Neural crest cell (in vitro differentiated cells): Measurements from ENCODE around the gene CPE. TPM values are rescaled to one million over a fixed set of nuclear protein-coding genes. Genes with fewer than 3 reads are reported as not detected.

Experiments
- DNase-seq: peaks from one replicate; pipeline ENCODE4 v3.0.0; 2021; ENCODE audit warnings: low read depth, mixed read lengths, low spot score
- H3K27ac Mint-ChIP-seq: one replicate; pipeline ENCODE4 v1.8.0; 2021; ENCODE audit warnings: mild to moderate bottlenecking, mixed read lengths; ENCODE audit not compliant: unreplicated experiment
- H3K27me3 Mint-ChIP-seq: 2 replicates; pipeline ENCODE4 v1.8.0; 2021; ENCODE audit warnings: low read depth, mild to moderate bottlenecking, mixed read lengths
- H3K36me3 Mint-ChIP-seq: 2 replicates; pipeline ENCODE4 v1.8.0; 2021; ENCODE audit warnings: low read depth, mild to moderate bottlenecking, mixed read lengths
- H3K4me1 Mint-ChIP-seq: 2 replicates; pipeline ENCODE4 v1.8.0; 2021; ENCODE audit warnings: mixed read lengths
- H3K4me3 Mint-ChIP-seq: one replicate; pipeline ENCODE4 v1.8.0; 2021; ENCODE audit warnings: mild to moderate bottlenecking, mixed read lengths
- H3K9me3 Mint-ChIP-seq: 2 replicates; pipeline ENCODE4 v1.8.0; 2021; ENCODE audit warnings: mixed read lengths
- CTCF ChIP-seq: fragments of 200-600 bp; sonication (generic); conservative IDR thresholded peaks from 2 replicates; pipeline ENCODE4 v1.5.0; 2021; ENCODE audit warnings: antibody characterized with exemption, mild to moderate bottlenecking
- total RNA-seq: library from RNA; stranded (reverse); gene quantifications from 2 replicates; pipeline ENCODE4 v1.2.1, GENCODE V29; 2021

The CPE gene
- total RNA-seq, 1 donor from 2014 or later: 65.2 TPM

DNA sequence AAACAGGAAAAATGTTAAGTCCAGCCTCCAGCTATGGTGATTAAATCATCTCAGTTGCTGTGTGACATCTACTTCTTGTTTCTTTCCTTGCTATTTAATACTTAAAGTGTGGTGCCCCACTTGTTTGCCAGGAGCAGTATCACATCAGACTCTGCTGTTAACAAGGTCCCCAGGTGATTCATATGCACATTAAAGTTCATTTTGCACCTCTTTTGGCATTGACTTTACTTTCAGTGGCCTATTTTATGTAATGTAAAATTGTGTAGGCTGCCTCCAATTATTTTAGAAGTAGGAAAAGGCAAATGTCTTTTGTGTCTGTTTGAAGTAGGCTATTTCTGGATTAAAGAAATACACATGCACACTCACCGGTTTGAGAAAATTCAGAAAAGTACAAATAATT is 47.5 kb downstream of the CPE start:
- DNase-seq: no peak
- no peaks in the 10 kb centered on the region for H3K4me1 Mint-ChIP-seq
- no peak overlapping the region for H3K4me3 Mint-ChIP-seq
- no peaks in the 10 kb centered on the region for H3K27me3 Mint-ChIP-seq
- H3K36me3 Mint-ChIP-seq: peaks cover 13% of the 10 kb centered on the region
- H3K9me3 Mint-ChIP-seq: peaks cover 11% of the 10 kb centered on the region
- no peak for TF ChIP-seq CTCF
- H3K27ac Mint-ChIP-seq: no peak overlapping the region

- H3K27me3 Mint-ChIP-seq: no peaks in the 10 kb centered on the region
- H3K4me3 Mint-ChIP-seq: no peak overlapping the region
- DNase-seq: no peak
These were observed 48.0 kb downstream of the CPE start for GRCh38 chr4:165426823-165427222.

DNA sequence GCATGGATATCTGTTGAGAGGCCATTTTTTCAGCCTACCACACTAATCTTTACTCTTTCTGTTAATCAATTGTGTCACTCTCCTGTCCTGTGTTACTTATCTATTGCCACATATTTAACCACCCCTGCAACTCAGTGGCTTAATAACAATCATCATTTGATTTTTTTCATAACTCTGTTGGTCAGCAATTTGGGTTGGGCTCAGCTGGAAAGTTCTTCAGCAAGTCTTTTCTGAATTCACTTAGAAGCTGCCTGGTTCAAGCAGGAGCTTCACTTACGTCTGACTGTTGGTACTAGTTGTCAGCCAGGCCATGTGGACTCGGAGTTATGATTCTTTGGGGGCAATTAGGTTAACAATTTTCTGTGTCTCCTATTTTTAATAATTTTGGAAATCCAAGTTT is 50.1 kb downstream of the CPE start:
- H3K4me1 Mint-ChIP-seq: no peaks in the 10 kb centered on the region
- no peak for TF ChIP-seq CTCF
- no peaks in the 10 kb centered on the region for H3K27me3 Mint-ChIP-seq
- DNase-seq: no peak
- peaks cover 11% of the 10 kb centered on the region for H3K9me3 Mint-ChIP-seq
- H3K36me3 Mint-ChIP-seq: peaks cover 13% of the 10 kb centered on the region
- H3K27ac Mint-ChIP-seq: no peak overlapping the region
- H3K4me3 Mint-ChIP-seq: no peak overlapping the region

More at GRCh38 chr4:165426823-165427222, 48.0 kb downstream of the CPE start:
- Mint-ChIP-seq H3K9me3 (peaks cover 11% of the 10 kb centered on the region), H3K4me1 (no peaks in the 10 kb centered on the region), H3K36me3 (peaks cover 13% of the 10 kb centered on the region), H3K27ac (no peak overlapping the region)
- TF ChIP-seq CTCF: no peak

DNA sequence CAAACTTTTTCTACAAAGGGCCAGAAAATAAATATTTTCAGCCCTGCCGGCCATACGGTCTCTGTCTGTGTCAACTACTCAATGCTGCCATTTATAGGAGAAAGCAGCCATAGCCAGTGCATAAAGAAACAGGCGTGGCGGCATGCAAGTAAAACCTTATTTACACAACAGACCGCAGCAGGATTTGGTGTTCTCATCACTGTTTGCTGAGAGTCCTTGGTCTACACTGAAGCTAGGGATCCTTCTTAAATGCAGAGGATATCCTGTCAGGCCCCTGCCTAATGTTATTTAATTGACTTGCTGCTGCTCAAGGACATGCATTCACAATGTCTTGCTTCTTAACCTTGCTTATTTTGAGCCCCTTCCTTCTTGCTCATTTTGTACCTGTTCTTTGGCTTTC is 54.7 kb downstream of the CPE start:
- Mint-ChIP-seq H3K27me3 (no peaks in the 10 kb centered on the region), H3K27ac (no peak overlapping the region), H3K4me3 (no peak overlapping the region), H3K36me3 (peaks cover 2% of the 10 kb centered on the region), H3K9me3 (no peaks in the 10 kb centered on the region), H3K4me1 (no peaks in the 10 kb centered on the region)
- TF ChIP-seq CTCF: no peak
- no peak for DNase-seq

DNA sequence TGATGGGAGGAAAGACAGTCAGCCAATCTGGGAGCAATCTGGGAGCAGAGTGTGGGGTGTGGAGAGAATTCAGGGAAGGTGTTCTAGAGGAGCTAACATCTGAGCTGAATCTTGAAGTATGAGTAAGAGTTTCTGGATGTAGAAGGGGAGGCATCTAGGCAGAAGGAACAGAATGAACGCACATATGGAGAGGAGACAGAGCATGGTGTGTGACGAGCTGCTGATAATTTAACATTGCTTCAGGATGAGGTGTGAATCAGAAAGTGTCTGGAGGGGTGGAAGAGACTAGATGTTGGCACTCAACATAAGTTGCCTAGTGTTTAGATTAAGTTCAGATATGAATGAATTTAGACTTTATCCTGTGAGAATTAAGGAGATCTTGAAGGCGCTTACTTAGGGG is 58.9 kb downstream of the CPE start:
- Mint-ChIP-seq H3K4me3 (no peak overlapping the region), H3K9me3 (no peaks in the 10 kb centered on the region), H3K27ac (no peak overlapping the region), H3K27me3 (no peaks in the 10 kb centered on the region), H3K36me3 (no peaks in the 10 kb centered on the region), H3K4me1 (peaks cover 11% of the 10 kb centered on the region)
- no peak for TF ChIP-seq CTCF
- DNase-seq: no peak

DNA sequence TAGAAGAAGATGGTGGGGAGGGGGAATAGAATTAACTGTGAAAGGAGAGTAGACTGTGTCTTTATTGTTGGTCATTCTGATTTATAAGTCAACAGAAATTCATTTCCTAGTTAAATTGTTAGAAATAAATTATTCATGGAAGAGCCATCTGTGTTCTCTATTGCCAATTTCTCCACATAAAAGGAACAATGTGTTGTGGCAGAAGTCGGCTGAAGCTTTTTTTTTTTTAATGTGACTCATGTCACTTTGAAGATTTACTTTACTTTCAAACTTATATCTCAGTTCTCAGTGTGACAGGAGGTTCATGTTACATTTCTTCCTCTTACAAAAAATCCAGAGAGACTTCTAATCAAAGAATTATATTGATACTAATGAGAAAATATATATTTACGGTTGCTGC is 60.5 kb downstream of the CPE start:
- DNase-seq: no peak
- Mint-ChIP-seq H3K27ac (no peak overlapping the region), H3K4me3 (no peak overlapping the region), H3K27me3 (no peaks in the 10 kb centered on the region), H3K36me3 (no peaks in the 10 kb centered on the region), H3K4me1 (peaks cover 11% of the 10 kb centered on the region), H3K9me3 (no peaks in the 10 kb centered on the region)
- no peak for TF ChIP-seq CTCF
